NCI-H82 (cell line): ENCODE measurements around the gene RFX7.

Experiments
- DNase-seq: peaks from one replicate; lab custom pipeline; 2025; lab: John Stamatoyannopoulos, UW

RFX7 gene

DNA sequence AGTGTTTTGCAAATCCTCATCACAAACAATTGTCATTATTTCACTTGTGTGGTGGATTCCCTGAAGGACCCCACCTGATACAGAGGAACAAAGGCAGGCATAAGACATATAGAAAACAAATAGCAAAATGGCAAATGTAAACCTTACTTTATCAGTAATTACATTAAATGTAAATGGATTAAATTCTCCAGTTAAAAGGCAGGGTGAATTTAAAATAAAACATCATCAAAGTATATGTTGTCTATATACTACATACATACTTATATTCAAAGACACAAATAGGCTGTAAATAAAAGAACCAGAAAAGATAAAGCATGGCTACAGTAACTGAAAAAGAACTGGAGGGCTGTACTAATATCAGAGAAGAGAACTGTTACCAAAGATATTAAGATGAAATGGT is 117.3 kb downstream of the RFX7 start:
- DNase-seq: no peak

GRCh38 chr15:56124391-56124790 is 119.3 kb downstream of the RFX7 start:
- DNase-seq: no peak

GRCh38 chr15:56105855-56106254 is 137.8 kb downstream of the RFX7 start:
- DNase-seq: no peak

GRCh38 chr15:56102441-56102840 is 141.2 kb downstream of the RFX7 start:
- DNase-seq: no peak

DNA sequence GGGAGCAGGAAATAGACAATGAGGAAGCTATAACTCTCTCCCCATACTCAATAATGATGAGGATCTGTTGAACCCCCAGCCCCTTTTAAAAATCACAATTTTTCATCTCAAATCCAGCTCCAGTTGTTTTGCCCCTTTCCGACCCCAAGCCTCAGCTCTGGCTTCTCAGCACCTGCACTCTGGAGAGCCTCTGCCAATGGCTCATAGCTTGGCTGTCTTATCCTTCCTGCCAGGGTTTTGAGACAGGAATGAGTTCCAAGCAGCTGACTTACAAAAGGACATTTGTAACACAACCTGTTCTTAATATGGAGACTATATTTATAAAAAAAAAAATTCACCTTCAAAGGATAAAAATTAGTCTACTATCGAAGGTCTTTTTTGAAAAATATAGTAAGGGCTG is 144.4 kb downstream of the RFX7 start:
- DNase-seq: peak; percentile 5

DNA sequence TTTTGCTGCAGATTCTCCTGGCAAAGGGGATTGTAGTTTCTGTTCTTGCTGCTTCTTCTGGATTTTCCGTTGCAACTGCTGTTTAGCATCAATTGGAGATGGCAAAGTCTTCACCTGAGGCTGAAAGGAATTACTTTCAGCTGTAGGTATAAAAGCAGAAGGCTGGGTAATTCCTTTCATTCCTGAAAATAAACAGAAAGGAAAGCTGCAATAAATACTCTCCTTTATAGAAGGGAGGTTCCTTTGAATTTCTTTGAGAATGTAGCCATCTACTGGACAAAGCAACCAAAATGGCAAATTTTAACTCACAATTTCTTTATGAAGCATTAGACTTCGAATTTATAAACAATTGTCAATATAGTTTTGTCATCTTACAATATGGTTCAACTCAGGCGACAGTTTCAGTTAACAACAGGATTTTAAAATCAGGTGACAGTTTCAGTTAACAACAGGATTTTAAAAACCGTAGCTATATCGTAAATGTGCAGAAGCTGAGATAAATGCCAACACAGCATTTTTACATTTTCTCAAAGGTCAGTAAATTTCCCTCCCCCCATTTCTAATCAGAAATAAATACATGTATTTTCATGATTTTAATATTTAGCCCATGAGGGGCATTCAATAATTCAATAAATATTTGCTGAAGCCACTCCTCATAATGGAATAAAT is 145.3 kb downstream of the RFX7 start:
- no peak for DNase-seq

DNA sequence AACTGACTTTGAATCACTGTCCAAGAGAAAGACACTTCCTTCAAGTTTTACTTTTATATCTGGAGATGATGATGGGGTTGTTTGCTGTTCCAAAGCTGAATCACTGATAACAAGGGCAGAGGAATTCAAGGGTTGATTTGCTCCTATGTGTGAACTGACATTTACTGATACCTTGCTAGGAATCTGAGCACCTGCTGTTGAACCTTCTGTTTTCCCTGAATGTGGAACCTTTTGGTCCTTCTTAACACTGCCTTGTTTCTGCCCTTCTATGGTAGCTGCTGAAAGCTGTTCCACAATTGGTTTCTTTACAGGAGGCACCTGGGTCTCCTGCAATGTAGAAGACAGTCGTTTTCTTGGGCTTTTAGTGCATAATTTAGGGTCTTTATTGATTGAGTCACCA is 148.3 kb downstream of the RFX7 start:
- DNase-seq: no peak

DNA sequence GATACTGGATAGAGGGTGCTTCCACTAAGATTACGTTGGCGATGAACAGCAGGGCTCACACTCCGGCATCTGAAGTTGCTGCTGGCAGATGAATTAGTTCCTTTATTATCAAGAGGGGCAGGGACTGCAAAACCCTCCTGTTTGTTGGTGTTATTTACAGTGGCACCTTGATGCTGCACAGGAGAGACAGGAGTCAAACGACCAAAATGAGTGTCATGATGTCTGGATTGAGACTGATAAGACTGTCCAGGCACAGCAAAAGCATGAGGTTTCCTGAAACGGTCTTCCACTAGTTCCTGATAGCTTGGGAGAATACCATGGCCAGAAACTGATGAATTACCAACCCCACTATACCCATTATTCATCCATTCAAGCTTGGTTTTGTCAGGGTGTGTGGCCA is 149.5 kb downstream of the RFX7 start:
- DNase-seq: no peak

DNA sequence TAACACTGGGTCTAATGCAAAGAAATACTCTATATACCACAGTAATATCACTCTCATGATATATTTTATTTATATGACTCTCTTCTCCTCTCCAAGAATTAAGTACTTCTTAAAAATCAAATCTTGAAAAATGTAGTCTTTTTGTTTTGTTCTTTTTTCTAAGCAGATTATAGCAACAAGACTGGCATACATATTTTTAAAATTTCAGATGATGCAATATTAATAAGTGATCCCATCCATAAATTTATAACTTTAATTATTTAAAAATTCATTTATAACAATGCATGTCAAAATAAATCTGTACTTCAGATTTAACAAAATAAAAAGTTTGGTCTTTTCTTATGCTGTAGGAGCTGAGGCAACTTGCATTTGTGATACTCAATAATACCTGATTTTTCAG is 155.3 kb downstream of the RFX7 start:
- no peak for DNase-seq

- no peak for DNase-seq
These were observed 157.1 kb downstream of the RFX7 start for GRCh38 chr15:56086566-56086965.

GRCh38 chr15:56082263-56082761 is 161.4 kb downstream of the RFX7 start:
- DNase-seq: no peak

DNA sequence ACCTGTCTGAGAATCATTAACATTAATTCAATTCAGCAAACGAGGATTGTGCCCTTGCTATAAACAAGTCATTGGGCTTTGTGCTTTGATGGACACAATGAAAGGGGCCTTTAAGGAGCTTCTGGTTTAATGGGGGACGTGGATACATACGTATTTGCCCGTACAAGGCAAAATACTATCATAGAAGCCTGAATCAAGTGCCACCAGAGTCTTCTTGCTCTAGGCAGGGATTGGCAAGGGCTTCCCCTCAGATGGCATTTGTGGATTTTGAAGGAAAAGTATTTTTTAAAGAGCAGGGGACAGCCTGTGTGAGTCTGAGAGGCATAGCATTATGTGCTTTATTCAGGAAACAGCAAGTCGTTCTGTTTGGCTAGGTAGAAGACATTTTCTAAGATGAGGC is 166.6 kb downstream of the RFX7 start:
- peak; percentile 44 for DNase-seq

DNA sequence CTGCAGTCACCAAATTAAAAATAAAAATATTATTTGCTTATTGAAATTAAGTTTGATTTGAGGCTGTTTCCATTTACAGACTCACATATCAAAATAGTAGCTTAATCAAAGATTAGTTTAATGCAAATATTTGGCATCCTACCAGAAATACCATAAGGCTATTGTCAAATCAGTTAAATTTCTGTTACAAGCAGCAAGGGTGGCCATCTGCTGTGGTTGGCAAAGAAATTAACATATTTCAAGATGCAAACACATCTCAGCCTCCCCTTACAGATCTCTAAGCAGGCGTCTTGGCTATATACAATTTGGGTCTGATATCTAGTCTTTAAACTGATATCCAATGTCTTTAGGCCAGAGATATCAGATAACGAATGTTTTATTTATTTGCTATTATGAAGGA is 167.0 kb downstream of the RFX7 start:
- DNase-seq: peak; percentile 65

GRCh38 chr15:56074481-56075265 is 169.0 kb downstream of the RFX7 start:
- peak; percentile 7 for DNase-seq

DNA sequence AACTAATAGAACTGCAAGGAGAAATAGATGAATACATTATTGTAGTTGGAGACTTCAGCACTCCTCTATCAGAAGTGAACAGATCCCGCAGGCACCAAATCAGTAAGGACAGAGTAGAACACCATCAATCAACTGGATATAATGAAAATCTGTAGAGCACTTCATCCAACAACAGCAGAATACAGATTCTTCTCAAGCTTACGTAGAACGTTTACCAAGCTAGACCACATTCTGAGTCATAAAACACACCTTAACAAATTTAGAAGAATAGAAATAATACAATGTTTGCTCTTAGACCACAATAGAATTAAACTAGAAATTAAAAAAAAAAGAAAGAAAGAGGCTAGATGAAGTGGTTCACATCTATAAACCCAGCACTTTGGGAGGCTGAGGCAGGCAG is 179.5 kb downstream of the RFX7 start:
- DNase-seq: no peak

DNA sequence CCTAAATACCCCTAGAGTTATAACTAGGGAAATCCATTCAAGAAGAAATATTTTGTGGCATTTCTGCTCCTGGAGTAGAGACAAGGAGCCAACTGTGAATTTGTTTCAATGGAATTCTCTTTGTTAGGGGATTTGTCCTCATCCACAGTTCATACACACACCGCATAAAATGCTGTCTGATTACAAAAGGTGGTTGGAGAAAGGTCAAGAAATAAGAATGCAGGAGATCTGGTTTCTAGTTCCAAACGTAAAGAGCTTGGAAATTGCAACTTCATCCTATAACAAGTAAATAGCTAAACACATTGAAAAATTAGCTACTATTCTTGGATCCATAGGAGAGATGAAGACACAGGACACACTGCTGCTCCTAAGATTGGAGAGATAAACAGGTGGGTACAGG is 184.0 kb downstream of the RFX7 start:
- no peak for DNase-seq

DNA sequence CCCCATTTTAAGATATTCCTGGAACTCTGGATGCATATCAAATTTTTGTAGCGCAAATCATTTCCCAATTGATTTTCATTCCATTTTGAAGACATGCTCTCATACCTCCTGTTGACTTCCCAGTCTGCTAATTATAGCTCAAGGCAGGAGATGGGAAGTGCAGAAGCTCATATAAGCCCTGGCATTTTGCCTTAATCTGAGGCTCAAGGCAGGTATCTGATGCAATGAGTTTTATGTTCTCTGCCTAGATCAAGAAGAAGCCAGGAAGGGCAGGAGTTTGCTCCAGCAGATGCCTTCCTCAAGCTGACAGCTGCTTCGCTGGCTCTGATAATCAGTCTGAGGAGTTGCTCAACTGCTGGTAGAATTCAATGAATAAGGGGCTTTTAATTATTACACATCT is 184.7 kb downstream of the RFX7 start:
- peak; percentile 44 for DNase-seq

DNA sequence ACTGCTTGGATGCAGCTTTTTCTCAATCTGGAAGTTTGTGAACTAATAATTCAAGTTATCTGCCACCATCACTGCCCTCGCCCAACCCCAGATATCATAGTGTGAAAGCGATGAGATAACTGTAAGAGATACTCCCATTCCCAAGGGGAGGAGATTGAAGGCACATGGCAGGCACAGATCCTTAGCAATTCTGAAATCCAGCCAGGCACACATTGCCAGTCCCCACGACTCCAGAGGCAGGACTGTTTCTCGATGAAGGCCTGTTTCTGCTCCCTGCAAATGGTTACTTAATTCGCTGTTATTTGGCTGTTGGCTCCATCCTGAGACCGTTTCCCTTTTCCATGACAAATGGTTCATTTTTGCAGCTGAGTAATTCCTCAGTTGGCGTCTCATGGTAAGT is 187.1 kb downstream of the RFX7 start:
- DNase-seq: no peak

DNA sequence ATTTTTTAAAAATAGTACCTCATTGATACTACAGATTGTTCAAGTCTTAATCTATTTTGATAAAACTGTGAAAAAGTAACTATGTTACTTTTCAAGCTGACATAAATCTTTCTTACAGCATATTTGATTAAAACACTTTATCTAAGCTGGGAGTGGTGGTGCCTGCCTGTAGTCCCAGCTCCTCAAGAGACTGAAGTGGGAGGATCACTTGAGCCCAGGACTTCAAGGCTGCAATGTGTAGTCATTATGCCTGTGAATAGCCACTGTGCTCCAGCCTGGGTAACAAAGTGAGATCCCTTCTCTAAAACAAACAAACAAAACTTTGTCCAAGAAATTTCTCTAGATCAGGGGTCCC is 190.7 kb downstream of the RFX7 start:
- no peak for DNase-seq

DNA sequence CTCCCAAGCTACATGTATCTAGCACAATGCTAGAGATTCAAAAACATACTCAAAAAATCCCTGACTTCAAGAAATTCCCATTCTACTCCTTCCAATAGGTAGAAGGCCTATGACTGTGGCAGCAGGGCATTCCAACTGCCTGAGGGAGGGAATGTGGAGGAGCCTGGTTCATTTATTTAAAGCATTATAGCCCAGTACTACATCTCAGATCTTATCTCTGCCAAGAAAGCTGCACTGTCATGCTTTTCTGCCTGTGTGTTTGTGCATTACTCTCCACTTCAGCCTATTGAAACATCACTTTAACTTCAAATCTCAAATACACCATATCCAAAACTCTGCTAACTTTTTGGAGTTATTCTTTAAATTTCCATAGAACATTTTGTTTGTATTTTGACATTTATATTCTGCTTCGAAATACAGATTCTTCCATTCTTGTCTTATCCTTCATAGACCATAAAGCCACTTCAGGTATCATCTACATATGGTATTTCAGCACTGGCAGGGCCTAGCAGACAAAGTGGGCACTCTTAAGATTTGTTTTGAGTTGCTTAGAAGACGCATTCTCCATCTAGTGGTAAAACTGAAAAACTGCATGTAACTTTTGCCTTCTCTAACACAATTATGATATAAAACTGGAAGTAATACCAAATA is 191.2 kb downstream of the RFX7 start:
- peak; percentile 64 for DNase-seq

GRCh38 chr15:56051676-56052075 is 192.0 kb downstream of the RFX7 start:
- DNase-seq: no peak

- DNase-seq: no peak
These were observed 194.1 kb downstream of the RFX7 start for GRCh38 chr15:56049577-56049976.

GRCh38 chr15:56047354-56047753 is 196.3 kb downstream of the RFX7 start:
- no peak for DNase-seq
